PFSK-1 (cell line): ENCODE results near the gene GPBAR1.

Source experiments
- FOXP2 ChIP-seq: optimal IDR thresholded peaks from 2 replicates; pipeline ENCODE3; 2011; ENCODE audit warnings: borderline replicate concordance, control low read depth, inconsistent platforms; ENCODE audit not compliant: insufficient read depth; ENCODE audit errors: extremely low read length, extremely low read depth
- POLR2AphosphoS5 ChIP-seq: IDR thresholded peaks from 2 replicates; pipeline ENCODE4 v1.6.1; 2012; ENCODE audit warnings: low read depth, mild to moderate bottlenecking, control low read depth, low read length, moderate library complexity
- REST ChIP-seq, 2 experiments: IDR thresholded peaks; 2 replicates each; pipeline versions ENCODE4 v1.6.1 to v1.8.0; 2011 to 2012; ENCODE audit warnings: low read depth in 2 of 2, low read length in 2 of 2, control low read depth in 1 of 2, inconsistent platforms in 1 of 2, mild to moderate bottlenecking in 1 of 2, moderate library complexity in 1 of 2; ENCODE audit not compliant: insufficient read depth in 1 of 2
- SIN3A ChIP-seq: IDR thresholded peaks from 2 replicates; pipeline ENCODE4 v1.6.1; 2012; ENCODE audit warnings: mild to moderate bottlenecking, low read length, moderate library complexity, borderline replicate concordance; ENCODE audit not compliant: insufficient read depth
- TAF1 ChIP-seq: IDR thresholded peaks from 2 replicates; pipeline ENCODE4 v1.6.1; 2012; ENCODE audit warnings: low read length, control low read depth, borderline replicate concordance; ENCODE audit not compliant: insufficient read depth

GPBAR1 gene

GRCh38 chr2:218262631-218263586, 2.1 kb downstream of the GPBAR1 start:
- no peak for TF ChIP-seq FOXP2
- no peak for TF ChIP-seq POLR2AphosphoS5
- TF ChIP-seq TAF1, result no peak
- TF ChIP-seq SIN3A, result no peak
- TF ChIP-seq REST (IDR thresholded peaks at IDR 0.05; ENCODE audit: insufficient read depth in 1 of 2, low read depth in 2 of 2, low read length in 2 of 2), result no peak

GRCh38 chr2:218263817-218264641, 3.2 kb downstream of the GPBAR1 start:
- TF ChIP-seq POLR2AphosphoS5 (no peak), FOXP2 (no peak), REST (IDR thresholded peaks at IDR 0.05; ENCODE audit: insufficient read depth in 1 of 2, low read depth in 2 of 2, low read length in 2 of 2) (no peak)

- TF ChIP-seq SIN3A, result no peak
- TF ChIP-seq TAF1, result no peak
- TF ChIP-seq FOXP2, result no peak
- no peak for TF ChIP-seq POLR2AphosphoS5
- TF ChIP-seq REST (IDR thresholded peaks at IDR 0.05; ENCODE audit: insufficient read depth in 1 of 2, low read depth in 2 of 2, low read length in 2 of 2), result no peak
Measured at GRCh38 chr2:218264773-218265561, 4.2 kb downstream of the GPBAR1 start.

- TF ChIP-seq POLR2AphosphoS5 (no peak), TAF1 (no peak), FOXP2 (no peak)
Measured at GRCh38 chr2:218265626-218266025, 4.8 kb downstream of the GPBAR1 start.
